ENCODE measurements around the gene HERC5.
"Not testable (repeated sequence)": the region's sequence is repeated elsewhere in the genome, so short reads cannot be mapped to it uniquely, and the experiment has no call there.

HERC5 gene

DNA sequence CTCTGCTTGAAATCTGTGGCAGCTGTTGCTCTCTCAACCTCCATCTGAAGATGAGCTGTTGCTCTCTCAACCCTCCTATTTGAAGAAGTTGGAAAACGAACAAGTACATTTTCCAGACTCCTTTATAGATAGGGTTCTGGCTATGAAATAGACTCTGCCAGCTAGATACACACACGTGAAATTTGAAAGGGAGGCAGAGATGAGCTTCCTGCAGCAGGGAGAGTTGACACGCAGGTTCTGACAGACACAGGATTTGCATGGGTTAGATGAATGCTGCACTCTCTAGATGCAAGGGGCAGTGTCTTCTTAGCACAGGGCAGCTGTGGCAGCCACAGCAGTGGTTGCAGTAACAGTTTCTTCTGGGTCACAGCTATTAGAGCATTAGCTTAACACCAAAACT, 74.6 kb downstream of the HERC5 start:
- no peak overlapping the region for H3K27ac ChIP-seq
- TF ChIP-seq, protein P1, sequence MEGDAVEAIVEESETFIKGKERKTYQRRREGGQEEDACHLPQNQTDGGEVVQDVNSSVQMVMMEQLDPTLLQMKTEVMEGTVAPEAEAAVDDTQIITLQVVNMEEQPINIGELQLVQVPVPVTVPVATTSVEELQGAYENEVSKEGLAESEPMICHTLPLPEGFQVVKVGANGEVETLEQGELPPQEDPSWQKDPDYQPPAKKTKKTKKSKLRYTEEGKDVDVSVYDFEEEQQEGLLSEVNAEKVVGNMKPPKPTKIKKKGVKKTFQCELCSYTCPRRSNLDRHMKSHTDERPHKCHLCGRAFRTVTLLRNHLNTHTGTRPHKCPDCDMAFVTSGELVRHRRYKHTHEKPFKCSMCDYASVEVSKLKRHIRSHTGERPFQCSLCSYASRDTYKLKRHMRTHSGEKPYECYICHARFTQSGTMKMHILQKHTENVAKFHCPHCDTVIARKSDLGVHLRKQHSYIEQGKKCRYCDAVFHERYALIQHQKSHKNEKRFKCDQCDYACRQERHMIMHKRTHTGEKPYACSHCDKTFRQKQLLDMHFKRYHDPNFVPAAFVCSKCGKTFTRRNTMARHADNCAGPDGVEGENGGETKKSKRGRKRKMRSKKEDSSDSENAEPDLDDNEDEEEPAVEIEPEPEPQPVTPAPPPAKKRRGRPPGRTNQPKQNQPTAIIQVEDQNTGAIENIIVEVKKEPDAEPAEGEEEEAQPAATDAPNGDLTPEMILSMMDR (IDR thresholded peaks at IDR 0.05) = no peak
- TF ChIP-seq ZFX (IDR thresholded peaks at IDR 0.05; ENCODE audit: borderline replicate concordance) = no peak

DNA sequence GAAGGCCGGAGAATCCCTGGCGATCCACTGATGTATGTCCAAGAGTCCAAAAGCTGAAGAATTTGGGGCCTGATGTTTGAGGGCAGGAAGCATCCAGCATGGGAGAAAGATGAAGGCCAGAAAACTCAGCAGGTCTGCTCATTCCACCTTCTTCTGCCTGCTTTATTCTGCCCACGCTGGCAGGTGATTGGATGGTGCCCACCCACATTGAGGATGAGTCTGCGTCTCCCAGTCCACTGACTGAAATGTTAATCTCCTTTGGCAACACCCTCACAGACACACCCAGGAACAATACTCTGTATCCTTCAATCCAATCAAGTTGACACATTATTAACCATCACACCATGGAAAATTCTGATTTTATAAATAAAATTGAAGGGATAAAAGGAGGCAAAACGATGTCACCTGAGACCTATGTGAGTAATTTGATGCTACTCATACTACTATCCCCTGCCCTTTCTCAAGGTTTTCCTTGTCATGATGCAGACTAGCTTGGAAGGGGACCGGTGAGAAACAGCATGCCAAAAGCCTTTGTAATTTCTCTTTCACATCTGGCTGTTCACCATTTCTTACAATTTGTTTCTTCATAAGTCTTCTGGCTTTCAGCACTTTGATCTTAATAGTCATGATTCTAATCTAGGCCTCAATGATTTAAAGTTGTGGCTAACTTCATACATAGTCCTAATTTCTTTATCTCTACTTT, 76.3 kb downstream of the HERC5 start:
- TF ChIP-seq, protein P1 (IDR thresholded peaks at IDR 0.05) = no peak
- TF ChIP-seq ZFX (IDR thresholded peaks at IDR 0.05; ENCODE audit: borderline replicate concordance) = no peak
- no peak overlapping the region for H3K27ac ChIP-seq

DNA sequence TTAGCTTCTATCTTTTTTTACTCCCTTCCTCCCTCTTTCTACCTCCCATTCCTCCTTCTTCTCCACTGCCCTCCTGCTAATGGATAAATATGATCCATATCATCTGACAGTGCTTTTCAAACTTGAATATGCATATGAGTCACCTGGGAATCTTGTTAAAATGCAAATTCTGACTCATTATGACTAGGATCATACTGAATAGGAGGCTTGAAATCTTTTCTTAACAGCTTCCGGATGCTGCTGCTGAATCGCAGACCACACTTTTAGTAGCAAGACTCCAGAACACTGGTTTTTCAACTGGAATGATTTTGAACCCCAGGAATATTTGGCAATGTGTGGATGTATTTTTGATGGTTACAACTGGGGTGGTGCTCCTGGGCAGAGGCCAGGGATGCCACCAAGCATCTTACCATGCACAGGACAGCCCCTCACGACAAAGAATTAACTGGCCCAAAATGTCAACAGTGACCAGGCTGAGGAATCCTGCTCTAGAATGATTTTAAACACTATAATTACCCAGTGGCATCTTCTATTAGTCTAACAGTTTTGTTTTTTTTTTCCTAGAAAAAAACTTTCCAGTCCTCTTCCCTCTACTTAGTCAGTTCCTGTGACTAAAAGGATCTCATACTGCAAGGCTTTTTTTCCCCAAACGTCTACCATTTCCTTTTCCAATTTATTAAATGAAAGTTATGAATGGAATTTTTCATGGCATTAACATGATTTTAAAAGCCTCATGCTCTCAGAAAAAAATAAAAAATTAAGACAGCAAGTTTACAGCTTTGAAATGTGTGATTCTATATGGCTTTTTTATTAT, 77.2 kb downstream of the HERC5 start:
- TF ChIP-seq, protein P1 (IDR thresholded peaks at IDR 0.05) = no peak
- no peak for TF ChIP-seq ZFX (IDR thresholded peaks at IDR 0.05; ENCODE audit: borderline replicate concordance)
- H3K27ac ChIP-seq = no peak overlapping the region

DNA sequence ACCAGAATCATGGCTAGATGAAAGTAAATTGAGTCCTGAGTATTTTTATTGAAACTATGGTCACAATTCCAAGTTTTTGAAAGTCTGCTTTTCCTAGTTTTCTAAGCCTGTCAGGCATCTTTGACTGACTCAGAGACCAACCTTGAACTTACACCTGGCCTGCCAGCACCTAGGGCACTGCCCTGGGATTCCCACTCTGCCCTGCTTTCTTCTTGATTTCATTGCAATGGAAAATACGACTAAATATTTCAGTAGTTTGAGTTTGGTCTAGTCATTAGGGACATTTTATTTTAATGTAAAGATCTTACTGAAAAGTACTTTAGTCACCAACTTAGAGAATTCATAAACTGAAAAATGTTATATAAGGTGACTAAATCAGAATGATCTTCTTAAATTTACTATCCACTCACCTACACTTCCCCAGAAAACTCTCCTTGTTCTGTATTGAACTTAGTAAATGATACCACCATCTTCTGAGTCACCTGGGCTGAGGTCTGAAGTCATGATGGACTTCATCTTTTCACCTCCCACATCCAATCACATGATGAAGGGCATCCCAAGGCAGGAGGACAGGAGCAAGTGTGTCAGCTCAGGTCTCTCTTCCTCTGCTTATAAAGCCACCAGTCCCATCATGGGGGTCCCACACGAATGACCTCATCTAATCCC, 78.3 kb downstream of the HERC5 start:
- TF ChIP-seq, protein P1 (IDR thresholded peaks at IDR 0.05) = no peak
- no peak for TF ChIP-seq ZFX (IDR thresholded peaks at IDR 0.05; ENCODE audit: borderline replicate concordance)

DNA sequence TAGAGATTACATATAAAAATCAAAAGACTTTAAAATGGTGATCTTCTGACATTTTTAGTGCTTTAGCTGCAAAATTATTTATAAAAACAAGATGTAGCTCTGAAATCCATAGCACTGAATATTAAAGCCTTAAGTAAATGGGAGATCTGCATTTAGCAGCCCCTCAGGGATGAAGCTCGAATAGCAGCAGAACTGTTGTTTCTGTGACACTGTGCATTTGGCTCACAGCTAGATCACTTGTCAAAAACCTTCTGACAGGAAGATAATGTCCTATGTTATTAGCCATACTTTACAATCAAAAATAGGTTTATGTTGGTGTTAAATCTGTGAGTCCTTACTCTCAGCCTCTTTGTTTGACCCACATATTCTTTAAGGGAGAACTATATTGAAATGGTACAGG, 80.8 kb downstream of the HERC5 start:
- no peak for TF ChIP-seq ZFX (IDR thresholded peaks at IDR 0.05; ENCODE audit: borderline replicate concordance)
- TF ChIP-seq, protein P1 (IDR thresholded peaks at IDR 0.05) = no peak
- no peak overlapping the region for H3K27ac ChIP-seq

More for the DNA sequence above, 78.3 kb downstream of the HERC5 start:
- no peak overlapping the region for H3K27ac ChIP-seq

DNA sequence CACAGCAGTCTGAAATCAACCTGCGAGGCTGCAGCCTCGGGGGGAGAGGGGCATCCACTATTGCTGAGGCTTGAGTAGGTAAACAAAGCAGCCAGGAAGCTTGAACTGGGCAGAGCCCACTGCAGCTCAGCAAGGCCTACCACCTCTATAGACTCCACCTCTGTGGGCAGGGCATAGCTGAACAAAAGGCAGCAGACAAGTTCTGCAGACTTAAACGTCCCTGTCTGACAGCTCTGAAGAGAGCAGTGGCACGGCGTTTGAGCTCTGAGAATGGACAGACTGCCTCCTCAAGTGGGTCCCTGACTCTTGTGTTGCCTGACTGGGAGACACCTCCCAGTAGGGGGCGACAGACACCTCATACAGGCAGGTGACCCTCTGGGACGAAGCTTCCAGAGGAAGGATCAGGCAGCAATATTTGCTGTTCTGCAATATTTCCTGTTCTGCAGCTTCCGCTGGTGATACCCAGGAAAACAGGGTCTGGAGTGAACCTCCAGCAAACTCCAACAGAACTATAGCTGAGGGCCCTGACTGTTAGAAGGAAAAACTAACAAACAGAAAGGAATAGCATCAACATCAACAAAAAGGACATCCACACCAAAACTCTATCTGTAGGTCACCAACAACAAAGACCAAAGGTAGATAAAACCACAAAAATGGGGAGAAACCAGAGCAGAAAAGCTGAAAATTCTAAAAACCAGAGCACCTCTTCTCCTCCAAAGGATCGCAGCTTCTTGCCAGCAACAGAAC, 82.6 kb downstream of the HERC5 start:
- not testable (repeated sequence) for H3K27ac ChIP-seq
- TF ChIP-seq, protein P1 (IDR thresholded peaks at IDR 0.05) = peak; percentile 85

All from 22Rv1 (cell line).